Kidney (tissue), 14 donors: ENCODE data around the gene ZNF681. TPM values are rescaled to one million over a fixed set of nuclear protein-coding genes. Genes with fewer than 3 reads are reported as not detected.

Source experiments
- DNase-seq, 5 donors: peaks; one replicate each; pipeline ENCODE4 v3.0.0-alpha.2; 2013 to 2020
- FAIRE-seq: peaks from 2 replicates; lab custom pipeline; 2012; peaks lifted over from hg19 to GRCh38; lab: Jason Lieb, UNC
- H3K27ac ChIP-seq, 2 donors: one replicate each; pipeline ENCODE4 v1.7.0; 2013; ENCODE audit warnings: low read depth in 2 of 2, low read length in 2 of 2, inconsistent platforms in 1 of 2
- H3K27me3 ChIP-seq: one replicate; pipeline ENCODE4 v1.7.1; 2013; ENCODE audit warnings: low read length, inconsistent platforms; ENCODE audit not compliant: control insufficient read depth, insufficient read depth
- H3K36me3 ChIP-seq, 3 donors: one replicate each; pipeline versions ENCODE4 v1.7.0 to v1.7.1; 2013; ENCODE audit warnings: low read length in 3 of 3, control low read depth in 1 of 3, inconsistent platforms in 1 of 3; ENCODE audit not compliant: insufficient read depth in 3 of 3, control insufficient read depth in 2 of 3
- H3K4me1 ChIP-seq, 3 donors: one replicate each; pipeline versions ENCODE4 v1.7.0 to v1.7.1; 2013; ENCODE audit warnings: low read length in 3 of 3, inconsistent platforms in 1 of 3, low read depth in 1 of 3; ENCODE audit not compliant: control insufficient read depth in 2 of 3, insufficient read depth in 2 of 3
- H3K4me3 ChIP-seq, 3 donors: one replicate each; pipeline versions ENCODE4 v1.7.0 to v1.8.1; 2013; ENCODE audit warnings: low read length in 3 of 3, control low read depth in 1 of 3, inconsistent platforms in 1 of 3
- H3K9ac ChIP-seq, 3 donors: one replicate each; pipeline versions ENCODE4 v1.7.0 to v1.7.1; 2013; ENCODE audit warnings: low read length in 3 of 3, control low read depth in 1 of 3, inconsistent platforms in 1 of 3
- H3K9me3 ChIP-seq, 3 donors: one replicate each; pipeline versions ENCODE4 v1.7.0 to v1.7.1; 2013; ENCODE audit warnings: low read length in 3 of 3, control low read depth in 1 of 3, inconsistent platforms in 1 of 3; ENCODE audit not compliant: control insufficient read depth in 2 of 3, insufficient read depth in 1 of 3
- intact Hi-C: fragments of 100-400 bp; cut with DNase I; formaldehyde crosslinking; loops from one replicate; pipeline ENCODE4 v1.11.1; 2022
- polyA plus RNA-seq: library from polyadenylated mRNA; stranded (reverse); fragments of 350-450 nt; fragmentation: Illumina TruSeq; extraction: RNeasy Lipid Tissue Mini Kit (QIAGEN cat#74804); gene quantifications from one replicate; pipeline ENCODE4 v1.2.3, GENCODE V29; 2014; ENCODE audit warnings: low read depth, low replicate concordance; ENCODE audit not compliant: insufficient read depth
- total RNA-seq: library from RNA; stranded (reverse); fragmentation: NEBNext Ultra II Directional; extraction: Animal tissue kit (Norgen Biotek cat#: 25700); gene quantifications from one replicate; pipeline ENCODE4 v1.2.1, GENCODE V29; 2021
- TF ChIP-seq, protein P1 (sequence below): IDR thresholded peaks from 3 replicates; pipeline ENCODE4 v1.5.1; 2012; ENCODE audit warnings: mild to moderate bottlenecking, moderate library complexity, borderline replicate concordance; ENCODE audit not compliant: insufficient read depth; ENCODE audit errors: extremely low read depth
- donor health status: control.
- donor health status: control.
- donor health status: control.
- donor health status: control.
- donor health status: control.
- donor health status: DM: yes; HTN: yes; CAD: no.
- donor health status: Normal renal cell carcinoma (clear cell type).

The ZNF681 gene
- total and polyA plus RNA-seq, 2 donors from 2014 or later: 0.30 to 3.1 TPM

DNA sequence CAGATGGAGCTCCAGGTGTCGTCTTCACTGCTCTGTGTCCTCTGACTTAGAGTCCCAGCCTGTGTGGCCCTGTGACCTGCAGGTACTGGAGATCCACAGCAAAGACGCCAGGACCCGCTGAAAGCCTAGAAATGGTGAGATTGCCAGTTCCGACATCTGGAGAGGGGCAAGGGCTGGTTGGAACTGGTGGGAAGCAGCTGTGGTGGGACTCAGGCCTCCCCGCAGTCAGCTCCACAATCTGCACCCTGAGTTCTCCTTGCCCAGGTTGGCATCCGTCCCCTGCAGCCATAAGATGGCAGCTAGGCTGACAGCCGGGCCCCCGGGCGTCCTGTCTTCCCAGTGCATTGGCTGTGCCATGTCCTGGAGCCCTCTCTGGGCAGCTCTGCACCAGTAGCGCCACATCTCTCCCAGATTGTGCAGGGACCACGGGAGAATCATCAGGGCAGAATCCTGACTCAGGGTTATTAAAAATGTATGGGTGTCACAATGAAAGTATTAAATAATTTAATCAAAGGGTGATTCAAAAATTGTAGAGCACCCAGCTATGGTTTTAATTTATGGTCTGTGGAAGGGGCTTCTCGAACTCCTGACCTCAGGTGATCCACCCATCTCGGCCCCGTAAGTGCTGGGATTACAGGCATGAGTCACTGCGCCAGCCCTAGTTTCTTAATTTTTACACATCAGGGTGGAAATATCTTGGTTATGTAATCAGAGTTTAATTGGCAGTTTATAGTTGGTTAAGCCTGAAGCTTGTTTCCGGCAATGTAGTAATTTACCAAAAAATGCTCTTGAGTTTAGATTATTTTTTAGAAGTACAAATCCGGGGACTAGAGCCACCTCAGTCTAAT is 32.2 kb upstream of the ZNF681 start:
- Histone ChIP-seq H3K27me3 (no peaks in the 10 kb centered on the region), H3K27ac (no peak overlapping the region), H3K9me3 (peaks cover 0 to 2% (median 0%) of the 10 kb centered on the region in 3 donors), H3K36me3 (peaks cover 0 to 5% (median 0%) of the 10 kb centered on the region in 3 donors), H3K4me3 (no peak overlapping the region), H3K9ac (no peak overlapping the region), H3K4me1 (no peaks in the 10 kb centered on the region)
- DNase-seq: no peak
- TF ChIP-seq, protein P1, sequence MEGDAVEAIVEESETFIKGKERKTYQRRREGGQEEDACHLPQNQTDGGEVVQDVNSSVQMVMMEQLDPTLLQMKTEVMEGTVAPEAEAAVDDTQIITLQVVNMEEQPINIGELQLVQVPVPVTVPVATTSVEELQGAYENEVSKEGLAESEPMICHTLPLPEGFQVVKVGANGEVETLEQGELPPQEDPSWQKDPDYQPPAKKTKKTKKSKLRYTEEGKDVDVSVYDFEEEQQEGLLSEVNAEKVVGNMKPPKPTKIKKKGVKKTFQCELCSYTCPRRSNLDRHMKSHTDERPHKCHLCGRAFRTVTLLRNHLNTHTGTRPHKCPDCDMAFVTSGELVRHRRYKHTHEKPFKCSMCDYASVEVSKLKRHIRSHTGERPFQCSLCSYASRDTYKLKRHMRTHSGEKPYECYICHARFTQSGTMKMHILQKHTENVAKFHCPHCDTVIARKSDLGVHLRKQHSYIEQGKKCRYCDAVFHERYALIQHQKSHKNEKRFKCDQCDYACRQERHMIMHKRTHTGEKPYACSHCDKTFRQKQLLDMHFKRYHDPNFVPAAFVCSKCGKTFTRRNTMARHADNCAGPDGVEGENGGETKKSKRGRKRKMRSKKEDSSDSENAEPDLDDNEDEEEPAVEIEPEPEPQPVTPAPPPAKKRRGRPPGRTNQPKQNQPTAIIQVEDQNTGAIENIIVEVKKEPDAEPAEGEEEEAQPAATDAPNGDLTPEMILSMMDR: no peak
- intact Hi-C loops: no loop called here
- FAIRE-seq: no peak

DNA sequence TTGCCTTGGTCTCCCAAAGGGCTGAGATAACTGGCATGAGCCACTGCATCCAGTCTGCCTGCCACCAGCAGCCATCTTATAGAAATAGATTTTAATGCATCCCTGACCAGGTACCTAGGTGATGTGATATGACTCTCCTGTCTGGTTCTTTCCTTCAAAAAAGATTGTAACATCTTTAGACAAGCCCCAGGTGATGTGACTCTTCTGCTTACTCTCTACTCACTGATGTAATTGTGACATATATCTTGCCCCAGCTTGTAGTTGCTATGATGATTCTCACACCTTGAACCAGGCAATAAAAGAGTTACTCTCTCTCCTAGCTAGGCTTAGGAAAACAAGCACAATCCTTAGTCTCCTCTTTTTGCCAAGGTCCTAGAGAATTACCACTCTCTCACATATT is 30.6 kb upstream of the ZNF681 start:
- TF ChIP-seq, protein P1: no peak

GRCh38 chr19:23788411-23788810 is 29.7 kb upstream of the ZNF681 start:
- peaks cover 0 to 12% (median 0%) of the 10 kb centered on the region in 3 donors for H3K36me3 ChIP-seq
- DNase-seq (no peak), FAIRE-seq (no peak)
- no peaks in the 10 kb centered on the region for H3K4me1 ChIP-seq
- no peak overlapping the region for H3K27ac ChIP-seq
- TF ChIP-seq, protein P1: no peak
- H3K27me3 ChIP-seq: no peaks in the 10 kb centered on the region
- intact Hi-C loops: no loop called here
- no peaks in the 10 kb centered on the region for H3K9me3 ChIP-seq
- no peak overlapping the region for H3K9ac ChIP-seq
- no peak overlapping the region for H3K4me3 ChIP-seq

More for the DNA sequence above, 30.6 kb upstream of the ZNF681 start:
- FAIRE-seq (no peak), DNase-seq (no peak)
- Histone ChIP-seq H3K27ac (no peak overlapping the region), H3K36me3 (peaks cover 0 to 9% (median 0%) of the 10 kb centered on the region in 3 donors), H3K27me3 (no peaks in the 10 kb centered on the region), H3K4me3 (no peak overlapping the region), H3K4me1 (no peaks in the 10 kb centered on the region), H3K9me3 (no peaks in the 10 kb centered on the region), H3K9ac (no peak overlapping the region)
- intact Hi-C loops: no loop called here
